HepG2 (cell line): ENCODE measurements around the gene HLA-F. TPM values are rescaled to one million over a fixed set of nuclear protein-coding genes. Genes with fewer than 3 reads are reported as not detected.

ENCODE experiments used
- ATAC-seq: fragments of 200-7000 bp; cut with Tn5 transposase; 3 replicates; pipeline ENCODE4 v1.9.1; 2020; ENCODE audit warnings: mild to moderate bottlenecking, moderate library complexity
- BruUV-seq: library from RNA; stranded (reverse); fragments of 400-500 nt; replicated peaks from 2 replicates; lab custom pipeline; 2021; lab: Mats Ljungman, UMichigan
- CTCF ChIA-PET: fragments of 300-600 bp; formaldehyde crosslinking; extraction: SDS; loops from one replicate; lab custom pipeline; 2021; ENCODE audit warnings: low total read pairs, inconsistent platforms, low intra/inter-chr PET ratio; lab: Yijun Ruan, JAX
- POLR2A ChIA-PET: fragments of 350-600 bp; sonication (Branson Sonifier 250); formaldehyde crosslinking; loops from one replicate; lab custom pipeline; 2020; ENCODE audit warnings: antibody characterized with exemption, inconsistent platforms; lab: Yijun Ruan, JAX
- DNase-seq: peaks from one replicate; pipeline ENCODE4 v3.0.0-alpha.2; 2015; ENCODE audit warnings: low spot score
- FAIRE-seq: peaks from 3 replicates; lab custom pipeline; 2011; peaks lifted over from hg19 to GRCh38; lab: Jason Lieb, UNC
- H2AFZ ChIP-seq: one replicate; pipeline ENCODE4 v1.6.1; 2011; ENCODE audit warnings: low read length, inconsistent platforms
- H3K27ac ChIP-seq: fragments of 300-600 bp; 3 replicates; pipeline ENCODE4 v1.8.0; 2011; ENCODE audit warnings: mixed run types, mild to moderate bottlenecking, mixed read lengths, low read length, inconsistent platforms; ENCODE audit not compliant: insufficient read depth; ENCODE audit errors: extremely low read length
- H3K27me3 ChIP-seq, 2 experiments: fragments of 200-600 bp in 1 of 2; 2 replicates in 1 of 2; 3 replicates in 1 of 2; pipeline versions ENCODE4 v1.6.0 to v1.8.0; 2011; ENCODE audit warnings: low read length in 2 of 2, mild to moderate bottlenecking in 2 of 2, moderate library complexity in 2 of 2, inconsistent platforms in 1 of 2; ENCODE audit not compliant: insufficient read depth in 2 of 2, control insufficient read depth in 1 of 2
- H3K36me3 ChIP-seq, 2 experiments: fragments of 200-600 bp in 1 of 2; replicated peaks in 1 of 2; 2 replicates in 1 of 2; 3 replicates in 1 of 2; pipeline versions ENCODE4 v1.5.1 to v1.8.0; 2011; ENCODE audit warnings: low read length in 2 of 2, inconsistent platforms in 1 of 2; ENCODE audit not compliant: insufficient read depth in 2 of 2, control insufficient read depth in 1 of 2
- H3K4me1 ChIP-seq: 2 replicates; pipeline ENCODE4 v1.5.1; 2012; ENCODE audit warnings: low read length, inconsistent platforms; ENCODE audit not compliant: insufficient read depth
- H3K4me2 ChIP-seq: 2 replicates; pipeline ENCODE4 v1.6.0; 2011; ENCODE audit warnings: low read depth, low read length, inconsistent platforms
- H3K4me3 ChIP-seq, 3 experiments: fragments of 200-600 bp in 1 of 3; sonication (generic), shearing (Covaris generic) in 1 of 3; replicated peaks in 1 of 3; 2 replicates each; pipeline ENCODE4 v1.5.1; 2011 to 2016; ENCODE audit warnings: low read length in 3 of 3, inconsistent platforms in 2 of 3, low read depth in 2 of 3, mild to moderate bottlenecking in 2 of 3, control low read depth in 1 of 3, mixed read lengths in 1 of 3; ENCODE audit not compliant: insufficient read depth in 1 of 3
- H3K79me2 ChIP-seq: one replicate; pipeline ENCODE4 v1.6.1; 2011; ENCODE audit warnings: low read length, inconsistent platforms; ENCODE audit not compliant: insufficient read depth
- H3K9ac ChIP-seq: 2 replicates; pipeline ENCODE4 v1.6.0; 2011; ENCODE audit warnings: mild to moderate bottlenecking, low read depth, low read length, inconsistent platforms; ENCODE audit not compliant: insufficient read depth
- H3K9me3 ChIP-seq: 2 replicates; pipeline ENCODE4 v1.5.1; 2012; ENCODE audit warnings: mild to moderate bottlenecking, low read length
- H4K20me1 ChIP-seq: 2 replicates; pipeline ENCODE4 v1.6.0; 2011; ENCODE audit warnings: inconsistent platforms, mild to moderate bottlenecking, low read length, moderate library complexity; ENCODE audit not compliant: insufficient read depth
- ARNTL ChIP-seq: sonication (generic); formaldehyde crosslinking; IDR thresholded peaks from 2 replicates; pipeline ENCODE4 v1.4.0; 2020; ENCODE audit warnings: mild to moderate bottlenecking, missing genetic modification reagents
- FOXA3 ChIP-seq: IDR thresholded peaks from 2 replicates; pipeline ENCODE4 v1.6.1; 2016; ENCODE audit warnings: missing genetic modification reagents, missing compliant biosample characterization
- FUBP1 ChIP-seq: sonication (generic); formaldehyde crosslinking; IDR thresholded peaks from 2 replicates; pipeline ENCODE4 v1.5.1; 2020; ENCODE audit warnings: missing genetic modification reagents, mild to moderate bottlenecking, borderline replicate concordance
- ISX ChIP-seq: sonication (generic); formaldehyde crosslinking; conservative IDR thresholded peaks from 2 replicates; pipeline ENCODE4 v1.5.0; 2020; ENCODE audit warnings: missing genetic modification reagents
- JUN ChIP-seq: sonication (generic); formaldehyde crosslinking; IDR thresholded peaks from 2 replicates; pipeline ENCODE4 v1.4.0; 2020; ENCODE audit warnings: mild to moderate bottlenecking, missing genetic modification reagents
- PRDM15 ChIP-seq: sonication (generic); formaldehyde crosslinking; IDR thresholded peaks from 2 replicates; pipeline ENCODE4 v1.4.0; 2020; ENCODE audit warnings: missing genetic modification reagents
- SIX1 ChIP-seq: sonication (generic); formaldehyde crosslinking; IDR thresholded peaks from 2 replicates; pipeline ENCODE4 v1.4.0; 2020; ENCODE audit warnings: missing genetic modification reagents, borderline replicate concordance
- TCF12 ChIP-seq, 2 experiments: fragments of 450-650 bp in 1 of 2; sonication (generic) in 1 of 2; formaldehyde crosslinking in 1 of 2; IDR thresholded peaks; 2 replicates each; pipeline versions ENCODE4 v1.6.1 to v1.8.0; 2017 to 2022; ENCODE audit warnings: antibody characterized with exemption in 1 of 2, mild to moderate bottlenecking in 1 of 2, missing genetic modification reagents in 1 of 2, moderate library complexity in 1 of 2
- ZBTB46 ChIP-seq: sonication (generic); formaldehyde crosslinking; IDR thresholded peaks from 2 replicates; pipeline ENCODE4 v1.4.0; 2020; ENCODE audit warnings: mild to moderate bottlenecking, missing genetic modification reagents, borderline replicate concordance
- ZNF124 ChIP-seq: sonication (generic); formaldehyde crosslinking; IDR thresholded peaks from 2 replicates; pipeline ENCODE4 v1.4.0; 2020; ENCODE audit warnings: missing genetic modification reagents
- ZNF33A ChIP-seq: sonication (generic); formaldehyde crosslinking; IDR thresholded peaks from 2 replicates; pipeline ENCODE4 v1.5.1; 2020; ENCODE audit warnings: missing genetic modification reagents, mild to moderate bottlenecking, moderate library complexity, borderline replicate concordance
- ZNF777 ChIP-seq: sonication (generic); formaldehyde crosslinking; IDR thresholded peaks from 2 replicates; pipeline ENCODE4 v1.4.0; 2020; ENCODE audit warnings: missing genetic modification reagents
- ZSCAN22 ChIP-seq: sonication (generic); formaldehyde crosslinking; IDR thresholded peaks from 2 replicates; pipeline ENCODE4 v1.4.0; 2020; ENCODE audit warnings: mild to moderate bottlenecking, missing genetic modification reagents
- WGBS: methylation state at CpG from one replicate; pipeline ENCODE4 v1.1.6; 2017; ENCODE audit warnings: low lambda C conversion rate; 5-methylcytosine and 5-hydroxymethylcytosine counted together
- in situ Hi-C: cut with HindIII; loops from 2 replicates; pipeline ENCODE4 v1.10.0; 2017; ENCODE audit warnings: low pct_unique_long_range_greater_than_20kb; ENCODE audit not compliant: extremely low pct_ligation_motif_present
- intact Hi-C: fragments of 100-400 bp; cut with micrococcal nuclease; formaldehyde crosslinking; loops from one replicate; pipeline ENCODE4 v1.10.0; 2022; ENCODE audit not compliant: unreplicated experiment
- polyA plus RNA-seq, 8 experiments: library from polyadenylated mRNA; depleted of rRNA in 3 of 8; stranded (reverse) in 7 of 8; unstranded in 1 of 8; fragments of >200 nt; fragmentation: Illumina TruSeq in 4 of 8; extraction: Trizol in 4 of 8; gene quantifications; 2 replicates each; pipeline versions ENCODE4 v1.2.1 to v1.2.3, GENCODE V29; 2011 to 2016; ENCODE audit warnings: low read depth in 4 of 8, missing spikeins in 1 of 8, mixed read lengths in 1 of 8; ENCODE audit not compliant: insufficient read depth in 1 of 8
- total RNA-seq, 5 experiments: library from RNA; depleted of rRNA; stranded (reverse); fragments of >200 nt; fragmentation: Illumina TruSeq; extraction: Trizol; gene quantifications; 2 replicates each; pipeline ENCODE4 v1.2.3, GENCODE V29; 2016; ENCODE audit warnings: low read depth in 1 of 5

Gene HLA-F
- total and polyA plus RNA-seq, 2 of the 13 experiments (the other 11 are each of a cell fraction or from before 2014, with no cell fraction given) = 6.0 to 6.1 TPM

- H3K9me3 ChIP-seq = no peaks in the 10 kb centered on the region
- WGBS = 29% methylated on average over 11 of the region's 11 CpGs
- no peaks in the 10 kb centered on the region for H3K36me3 ChIP-seq
- DNase-seq (no peak), FAIRE-seq (no peak), ATAC-seq (no peak)
- no peak overlapping the region for H3K9ac ChIP-seq
- H3K4me2 ChIP-seq = no peak overlapping the region
- no peak overlapping the region for H2AFZ ChIP-seq
- H3K27me3 ChIP-seq = peaks cover 0 to 6% of the 10 kb centered on the region in 2 experiments; a peak in 2 of 5 replicates
- BruUV-seq = no TSS peak
- TF ChIP-seq ZSCAN22 (CRISPR knock-in tag) (no peak), JUN (no peak), TCF12 (IDR thresholded peaks at IDR 0.05) (no peak), TCF12 (CRISPR knock-in tag; IDR thresholded peaks at IDR 0.05) (no peak), SIX1 (CRISPR knock-in tag) (no peak), ISX (no peak), PRDM15 (CRISPR knock-in tag) (no peak), ZNF33A (CRISPR knock-in tag) (no peak), ZNF124 (CRISPR knock-in tag) (no peak), ZBTB46 (CRISPR knock-in tag) (no peak), ZNF777 (CRISPR knock-in tag) (no peak), FUBP1 (CRISPR knock-in tag) (no peak), ARNTL (CRISPR knock-in tag) (no peak), FOXA3 (CRISPR knock-in tag) (no peak)
- in situ Hi-C loops (no loop called here), intact Hi-C loops (loop anchor here (10.0 kb wide), 1 partner anchor 126 kb away; no protein-coding TSS in a partner anchor)
- H4K20me1 ChIP-seq = no peaks in the 10 kb centered on the region
- no peaks in the 10 kb centered on the region for H3K79me2 ChIP-seq
- H3K27ac ChIP-seq = no peak overlapping the region
- no peak overlapping the region for H3K4me3 ChIP-seq
- ChIA-PET POLR2A (no interaction called here), CTCF (interaction anchor here (3.6 kb wide), 1 partner anchor 44 kb away, joined by 18 read pairs; no protein-coding TSS in a partner anchor)
- peaks cover 10% of the 10 kb centered on the region for H3K4me1 ChIP-seq
Observed at GRCh38 chr6:29708432-29709179, 14.6 kb upstream of the HLA-F start.
